HepG2 (cell line): ENCODE measurements around the gene IGFBP5.

Experiments
- CTCF ChIP-seq: sonication (generic); formaldehyde crosslinking; IDR thresholded peaks from 2 replicates; pipeline ENCODE4 v1.5.0; 2020; ENCODE audit warnings: mild to moderate bottlenecking, missing genetic modification reagents, moderate library complexity
- EHMT2 ChIP-seq: fragments of 200-600 bp; sonication (generic); IDR thresholded peaks from 2 replicates; pipeline ENCODE4 v1.7.0; 2017; ENCODE audit warnings: antibody characterized with exemption, low read depth, low read length, borderline replicate concordance
- EZH2 ChIP-seq: conservative IDR thresholded peaks from 2 replicates; pipeline ENCODE4 v1.6.1; 2012; ENCODE audit warnings: mild to moderate bottlenecking, low read depth, low read length, moderate library complexity
- FOSL1 ChIP-seq: sonication (generic); formaldehyde crosslinking; IDR thresholded peaks from 2 replicates; pipeline ENCODE4 v1.9.0; 2021; ENCODE audit warnings: missing genetic modification reagents, borderline replicate concordance
- FOXJ3 ChIP-seq: sonication (generic); formaldehyde crosslinking; IDR thresholded peaks from 2 replicates; pipeline ENCODE4 v1.4.0; 2020; ENCODE audit warnings: missing genetic modification reagents, mild to moderate bottlenecking, borderline replicate concordance
- RAD21 ChIP-seq: fragments of 450-650 bp; formaldehyde crosslinking; IDR thresholded peaks from 2 replicates; pipeline ENCODE4 v1.5.0; 2020; ENCODE audit warnings: mild to moderate bottlenecking
- ZHX1 ChIP-seq: sonication (generic); formaldehyde crosslinking; IDR thresholded peaks from 2 replicates; pipeline ENCODE4 v1.8.1; 2022; ENCODE audit warnings: low read depth, mild to moderate bottlenecking, missing genetic modification reagents
- ZNF431 ChIP-seq: sonication (generic); formaldehyde crosslinking; IDR thresholded peaks from 2 replicates; pipeline ENCODE4 v1.9.0; 2022; ENCODE audit warnings: missing genetic modification reagents, low read depth, mild to moderate bottlenecking, borderline replicate concordance
- ZNF672 ChIP-seq: sonication (generic); formaldehyde crosslinking; IDR thresholded peaks from 2 replicates; pipeline ENCODE4 v1.8.1; 2022; ENCODE audit warnings: missing genetic modification reagents

- TF ChIP-seq CTCF (CRISPR knock-in tag): no peak
- no peak for TF ChIP-seq ZNF431 (CRISPR knock-in tag)
- TF ChIP-seq FOXJ3 (CRISPR knock-in tag): no peak
- TF ChIP-seq ZNF672: no peak
- TF ChIP-seq RAD21 (CRISPR knock-in tag): no peak
- no peak for TF ChIP-seq ZHX1 (CRISPR knock-in tag)
- no peak for TF ChIP-seq FOSL1 (CRISPR knock-in tag)
- no peak for TF ChIP-seq EHMT2
- TF ChIP-seq EZH2: no peak
Observed at GRCh38 chr2:216717907-216718615, 22.7 kb upstream of the IGFBP5 start.
